Cardiac muscle cell (in vitro differentiated cells and primary cell): ENCODE data around the gene TCEAL8. TPM values are rescaled to one million over a fixed set of nuclear protein-coding genes. Genes with fewer than 3 reads are reported as not detected.
A peak's percentile ranks its signal among the peaks of the same experiment; 100 is the strongest.

Source experiments
- DNase-seq, 2 donors: peaks; one replicate each; pipeline versions ENCODE4 v3.0.0 to v3.0.0-alpha.2; 2010 to 2017; ENCODE audit warnings: low read depth in 1 of 2, low spot score in 1 of 2
- H3K27ac ChIP-seq: fragments of 200-600 bp; sonication (generic); 2 replicates; pipeline ENCODE4 v1.5.1; 2016
- H3K27me3 ChIP-seq: fragments of 200-600 bp; sonication (generic); 2 replicates; pipeline ENCODE4 v1.6.0; 2016; ENCODE audit warnings: control low read depth
- H3K36me3 ChIP-seq: fragments of 200-600 bp; sonication (generic); 2 replicates; pipeline ENCODE4 v1.5.1; 2016; ENCODE audit warnings: control low read depth
- H3K4me1 ChIP-seq: fragments of 200-600 bp; sonication (generic); 2 replicates; pipeline ENCODE4 v1.8.1; 2017; ENCODE audit warnings: low read depth, mild to moderate bottlenecking, mixed run types
- H3K4me3 ChIP-seq: fragments of 200-600 bp; sonication (generic); 2 replicates; pipeline ENCODE4 v1.5.1; 2016; ENCODE audit warnings: mild to moderate bottlenecking
- H3K9me3 ChIP-seq: fragments of 200-600 bp; sonication (generic); 2 replicates; pipeline ENCODE4 v1.5.1; 2017; ENCODE audit warnings: low read depth, mild to moderate bottlenecking, control low read depth
- CTCF ChIP-seq: IDR thresholded peaks from 2 replicates; pipeline ENCODE4 v1.5.1; 2012; ENCODE audit warnings: low read depth, mild to moderate bottlenecking, low read length
- polyA plus RNA-seq: library from polyadenylated mRNA; unstranded; fragments of >200 nt; fragmentation: Nextera tagmentation; extraction: Ambion mirVana; gene quantifications from 2 replicates; pipeline ENCODE4 v1.2.1, GENCODE V29; 2016
- total RNA-seq: library from RNA; depleted of rRNA; stranded (reverse); fragments of >200 nt; gene quantifications from 2 replicates; pipeline ENCODE4 v1.2.3, GENCODE V29; 2016

TCEAL8 gene
- total and polyA plus RNA-seq, 2 experiments from 2014 or later = 212 to 379 TPM

- Histone ChIP-seq H3K27me3 (no peaks in the 10 kb centered on the region), H3K9me3 (no peaks in the 10 kb centered on the region), H3K4me1 (no peaks in the 10 kb centered on the region), H3K4me3 (no peak overlapping the region), H3K36me3 (no peaks in the 10 kb centered on the region), H3K27ac (no peak overlapping the region)
- TF ChIP-seq CTCF = no peak
- DNase-seq = no peak
These were observed 21.1 kb upstream of the TCEAL8 start for GRCh38 chrX:103275947-103276567.

- TF ChIP-seq CTCF = no peak
These were observed 19.3 kb upstream of the TCEAL8 start for GRCh38 chrX:103274284-103274683.

GRCh38 chrX:103258275-103258674 is 3.3 kb upstream of the TCEAL8 start:
- Histone ChIP-seq H3K27ac (no peak overlapping the region), H3K36me3 (peaks cover under 1% of the 10 kb centered on the region), H3K4me1 (no peaks in the 10 kb centered on the region), H3K4me3 (no peak overlapping the region), H3K27me3 (no peaks in the 10 kb centered on the region), H3K9me3 (no peaks in the 10 kb centered on the region)
- no peak for DNase-seq
- TF ChIP-seq CTCF = no peak

More at GRCh38 chrX:103274284-103274683, 19.3 kb upstream of the TCEAL8 start:
- Histone ChIP-seq H3K9me3 (no peaks in the 10 kb centered on the region), H3K27me3 (no peaks in the 10 kb centered on the region), H3K4me1 (no peaks in the 10 kb centered on the region), H3K4me3 (no peak overlapping the region), H3K36me3 (no peaks in the 10 kb centered on the region), H3K27ac (no peak overlapping the region)
- DNase-seq = no peak

- Histone ChIP-seq H3K9me3 (no peaks in the 10 kb centered on the region), H3K27me3 (no peaks in the 10 kb centered on the region), H3K36me3 (peaks cover 6% of the 10 kb centered on the region), H3K27ac (no peak overlapping the region), H3K4me3 (no peak overlapping the region), H3K4me1 (no peaks in the 10 kb centered on the region)
- DNase-seq = no peak
- TF ChIP-seq CTCF = no peak
These were observed 1.7 kb upstream of the TCEAL8 start for GRCh38 chrX:103256651-103257050.

GRCh38 chrX:103254171-103254824 is 657 bp downstream of the TCEAL8 start:
- peak overlapping the region; percentile 85 for H3K4me3 ChIP-seq
- H3K4me1 ChIP-seq = no peaks in the 10 kb centered on the region
- H3K9me3 ChIP-seq = no peaks in the 10 kb centered on the region
- peak overlapping the region; percentile 95 for H3K27ac ChIP-seq
- H3K36me3 ChIP-seq = peaks cover 6% of the 10 kb centered on the region
- no peaks in the 10 kb centered on the region for H3K27me3 ChIP-seq
- peak; percentile 43 to 90 for DNase-seq
- no peak for TF ChIP-seq CTCF
